Measurements from ENCODE around the gene PTGS1.

The PTGS1 gene

GRCh38 chr9:122367774-122368460, 2.9 kb upstream of the PTGS1 start:
- TF ChIP-seq CTCF (IDR thresholded peaks at IDR 0.05; ENCODE audit: insufficient read depth, low read length, missing control alignments), result no peak
- DNase-seq (ENCODE audit: low read depth, low spot score), result no peak
- CTCF ChIA-PET, result interaction anchor here (10.5 kb wide), 1 partner anchor 18 kb away, joined by 49 read pairs; no protein-coding TSS in a partner anchor
- H3K4me3 ChIP-seq (ENCODE audit: low read depth, low read length), result no peak overlapping the region
- POLR2A ChIA-PET, result no interaction called here

- no peak for DNase-seq (ENCODE audit: low read depth, low spot score)
- ChIA-PET CTCF (interaction anchor here (10.5 kb wide), 1 partner anchor 18 kb away, joined by 49 read pairs; no protein-coding TSS in a partner anchor), POLR2A (no interaction called here)
- no peak overlapping the region for H3K4me3 ChIP-seq (ENCODE audit: low read depth, low read length)
- no peak for TF ChIP-seq CTCF (IDR thresholded peaks at IDR 0.05; ENCODE audit: insufficient read depth, low read length, missing control alignments)
Measured at GRCh38 chr9:122368642-122369041, 2.2 kb upstream of the PTGS1 start.

GRCh38 chr9:122370303-122370702, 521 bp upstream of the PTGS1 start:
- ChIA-PET POLR2A (no interaction called here), CTCF (interaction anchor here (1.0 to 1.1 kb wide), 2 partner anchors 10 to 248 kb away, joined by 4 read pairs; no protein-coding TSS in a partner anchor)
- H3K4me3 ChIP-seq (ENCODE audit: low read depth, low read length), result no peak overlapping the region
- no peak for TF ChIP-seq CTCF (IDR thresholded peaks at IDR 0.05; ENCODE audit: insufficient read depth, low read length, missing control alignments)
- DNase-seq (ENCODE audit: low read depth, low spot score), result no peak

- CTCF ChIA-PET, result interaction anchor here (1.1 kb wide), 1 partner anchor 249 kb away, joined by 3 read pairs; no protein-coding TSS in a partner anchor
Measured at GRCh38 chr9:122371846-122372245, 1.0 kb downstream of the PTGS1 start.

GRCh38 chr9:122372856-122373845, 2.3 kb downstream of the PTGS1 start:
- no peak for DNase-seq (ENCODE audit: low read depth, low spot score)
- CTCF ChIA-PET, result interaction anchor here (1.0 to 3.8 kb wide), 2 partner anchors 249 to 251 kb away, joined by 3 to 19 read pairs; no protein-coding TSS in a partner anchor
- no peak overlapping the region for H3K4me3 ChIP-seq (ENCODE audit: low read depth, low read length)
- no peak for TF ChIP-seq CTCF (IDR thresholded peaks at IDR 0.05; ENCODE audit: insufficient read depth, low read length, missing control alignments)
- POLR2A ChIA-PET, result no interaction called here

More at GRCh38 chr9:122371846-122372245, 1.0 kb downstream of the PTGS1 start:
- no peak for TF ChIP-seq CTCF (IDR thresholded peaks at IDR 0.05; ENCODE audit: insufficient read depth, low read length, missing control alignments)
- POLR2A ChIA-PET, result no interaction called here
- no peak for DNase-seq (ENCODE audit: low read depth, low spot score)
- H3K4me3 ChIP-seq (ENCODE audit: low read depth, low read length), result no peak overlapping the region
